ENCODE data around the gene COL28A1.

- TF ChIP-seq, protein P1, sequence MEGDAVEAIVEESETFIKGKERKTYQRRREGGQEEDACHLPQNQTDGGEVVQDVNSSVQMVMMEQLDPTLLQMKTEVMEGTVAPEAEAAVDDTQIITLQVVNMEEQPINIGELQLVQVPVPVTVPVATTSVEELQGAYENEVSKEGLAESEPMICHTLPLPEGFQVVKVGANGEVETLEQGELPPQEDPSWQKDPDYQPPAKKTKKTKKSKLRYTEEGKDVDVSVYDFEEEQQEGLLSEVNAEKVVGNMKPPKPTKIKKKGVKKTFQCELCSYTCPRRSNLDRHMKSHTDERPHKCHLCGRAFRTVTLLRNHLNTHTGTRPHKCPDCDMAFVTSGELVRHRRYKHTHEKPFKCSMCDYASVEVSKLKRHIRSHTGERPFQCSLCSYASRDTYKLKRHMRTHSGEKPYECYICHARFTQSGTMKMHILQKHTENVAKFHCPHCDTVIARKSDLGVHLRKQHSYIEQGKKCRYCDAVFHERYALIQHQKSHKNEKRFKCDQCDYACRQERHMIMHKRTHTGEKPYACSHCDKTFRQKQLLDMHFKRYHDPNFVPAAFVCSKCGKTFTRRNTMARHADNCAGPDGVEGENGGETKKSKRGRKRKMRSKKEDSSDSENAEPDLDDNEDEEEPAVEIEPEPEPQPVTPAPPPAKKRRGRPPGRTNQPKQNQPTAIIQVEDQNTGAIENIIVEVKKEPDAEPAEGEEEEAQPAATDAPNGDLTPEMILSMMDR (IDR thresholded peaks at IDR 0.05): no peak
- TF ChIP-seq POLR2A (IDR thresholded peaks at IDR 0.05): no peak
These were observed 60.1 kb downstream of the COL28A1 start for GRCh38 chr7:7475601-7476000.

All from adrenal gland (tissue), 5 donors.